Measurements from ENCODE around the gene C5.

The C5 gene

GRCh38 chr9:120913647-120914264 lies 136.3 kb downstream of the C5 start:
- Histone ChIP-seq H3K27me3 (ENCODE audit: low read length) (no peaks in the 10 kb centered on the region), H3K4me3 (ENCODE audit: insufficient read depth, low read length, poor library complexity, severe bottlenecking) (no peak overlapping the region), H3K36me3 (ENCODE audit: low read length) (no peaks in the 10 kb centered on the region), H3K4me2 (ENCODE audit: low read depth, low read length, poor library complexity, severe bottlenecking) (no peak overlapping the region), H3K9me2 (replicated peaks; ENCODE audit: insufficient read depth, low read length) (no peaks in the 10 kb centered on the region), H3K9ac (ENCODE audit: low read length) (no peak overlapping the region), H3K9me3 (ENCODE audit: insufficient read depth, low read length) (no peaks in the 10 kb centered on the region), H3K79me2 (ENCODE audit: insufficient read depth, low read length) (no peaks in the 10 kb centered on the region), H3F3A (ENCODE audit: insufficient read depth) (no peaks in the 10 kb centered on the region), H4K20me1 (ENCODE audit: low read depth, low read length) (no peaks in the 10 kb centered on the region), H3K27ac (ENCODE audit: low read depth, low read length) (no peak overlapping the region), H2AFZ (ENCODE audit: low read depth, low read length, severe bottlenecking) (no peak overlapping the region)
- TF ChIP-seq CTCF (IDR thresholded peaks at IDR 0.05; ENCODE audit: insufficient read depth, low read length, poor library complexity, severe bottlenecking) = no peak
- TF ChIP-seq EZH2phosphoT487 (conservative IDR thresholded peaks at IDR 0.05; ENCODE audit: low read length) = no peak

- H3K36me3 ChIP-seq (ENCODE audit: low read length) = no peaks in the 10 kb centered on the region
- no peak overlapping the region for H2AFZ ChIP-seq (ENCODE audit: low read depth, low read length, severe bottlenecking)
- no peaks in the 10 kb centered on the region for H3K27me3 ChIP-seq (ENCODE audit: low read length)
- H3F3A ChIP-seq (ENCODE audit: insufficient read depth) = no peaks in the 10 kb centered on the region
- no peaks in the 10 kb centered on the region for H3K79me2 ChIP-seq (ENCODE audit: insufficient read depth, low read length)
- no peaks in the 10 kb centered on the region for H3K9me2 ChIP-seq (replicated peaks; ENCODE audit: insufficient read depth, low read length)
- no peaks in the 10 kb centered on the region for H3K9me3 ChIP-seq (ENCODE audit: insufficient read depth, low read length)
- H3K9ac ChIP-seq (ENCODE audit: low read length) = no peak overlapping the region
- H3K27ac ChIP-seq (ENCODE audit: low read depth, low read length) = no peak overlapping the region
- TF ChIP-seq CTCF (IDR thresholded peaks at IDR 0.05; ENCODE audit: insufficient read depth, low read length, poor library complexity, severe bottlenecking) (no peak), EZH2phosphoT487 (conservative IDR thresholded peaks at IDR 0.05; ENCODE audit: low read length) (no peak)
- no peak overlapping the region for H3K4me2 ChIP-seq (ENCODE audit: low read depth, low read length, poor library complexity, severe bottlenecking)
- no peaks in the 10 kb centered on the region for H4K20me1 ChIP-seq (ENCODE audit: low read depth, low read length)
- no peak overlapping the region for H3K4me3 ChIP-seq (ENCODE audit: insufficient read depth, low read length, poor library complexity, severe bottlenecking)
Measured at GRCh38 chr9:120912958-120913646, 137.0 kb downstream of the C5 start.

- Histone ChIP-seq H3K9me2 (replicated peaks; ENCODE audit: insufficient read depth, low read length) (no peaks in the 10 kb centered on the region), H3K9me3 (ENCODE audit: insufficient read depth, low read length) (no peaks in the 10 kb centered on the region), H3K36me3 (ENCODE audit: low read length) (no peaks in the 10 kb centered on the region), H3K4me2 (ENCODE audit: low read depth, low read length, poor library complexity, severe bottlenecking) (no peak overlapping the region), H4K20me1 (ENCODE audit: low read depth, low read length) (no peaks in the 10 kb centered on the region), H3K9ac (ENCODE audit: low read length) (no peak overlapping the region), H3K27me3 (ENCODE audit: low read length) (no peaks in the 10 kb centered on the region), H2AFZ (ENCODE audit: low read depth, low read length, severe bottlenecking) (no peak overlapping the region), H3K4me3 (ENCODE audit: insufficient read depth, low read length, poor library complexity, severe bottlenecking) (no peak overlapping the region), H3F3A (ENCODE audit: insufficient read depth) (no peaks in the 10 kb centered on the region), H3K79me2 (ENCODE audit: insufficient read depth, low read length) (no peaks in the 10 kb centered on the region), H3K27ac (ENCODE audit: low read depth, low read length) (no peak overlapping the region)
- TF ChIP-seq EZH2phosphoT487 (conservative IDR thresholded peaks at IDR 0.05; ENCODE audit: low read length) (no peak), CTCF (IDR thresholded peaks at IDR 0.05; ENCODE audit: insufficient read depth, low read length, poor library complexity, severe bottlenecking) (no peak)
Measured at GRCh38 chr9:120911295-120911837, 138.7 kb downstream of the C5 start.

Measured in SU-DHL-6 (cell line).